Calu3 (cell line): Measurements from ENCODE around the gene VASP. TPM values are rescaled to one million over a fixed set of nuclear protein-coding genes. Genes with fewer than 3 reads are reported as not detected.
A peak's percentile ranks its signal among the peaks of the same experiment; 100 is the strongest.
"Not testable (repeated sequence)": the region's sequence is repeated elsewhere in the genome, so short reads cannot be mapped to it uniquely, and the experiment has no call there.

Source experiments
- BruUV-seq: library from RNA; stranded (reverse); fragments of 400-500 nt; replicated peaks from 2 replicates; lab custom pipeline; 2021; lab: Mats Ljungman, UMichigan
- CTCF ChIA-PET: fragments of 300-600 bp; sonication (Branson Sonifier 250); formaldehyde crosslinking; loops from one replicate; lab custom pipeline; 2022; ENCODE audit warnings: antibody characterized with exemption; lab: Charles Lee
- DNase-seq: peaks from one replicate; pipeline ENCODE4 v3.0.0; 2022
- H3K27ac Mint-ChIP-seq: one replicate; pipeline ENCODE4 v1.8.0; 2022; ENCODE audit warnings: mixed read lengths; ENCODE audit not compliant: unreplicated experiment
- H3K27me3 Mint-ChIP-seq: one replicate; pipeline ENCODE4 v1.8.0; 2022; ENCODE audit warnings: mixed read lengths; ENCODE audit not compliant: unreplicated experiment
- H3K36me3 Mint-ChIP-seq: one replicate; pipeline ENCODE4 v1.8.0; 2022; ENCODE audit warnings: mild to moderate bottlenecking, moderate library complexity, mixed read lengths; ENCODE audit not compliant: insufficient read depth, unreplicated experiment
- H3K4me1 Mint-ChIP-seq: one replicate; pipeline ENCODE4 v1.8.0; 2022; ENCODE audit warnings: mild to moderate bottlenecking, low read depth, mixed read lengths; ENCODE audit not compliant: unreplicated experiment
- H3K4me3 Mint-ChIP-seq: one replicate; pipeline ENCODE4 v1.8.0; 2022; ENCODE audit warnings: mild to moderate bottlenecking, low read depth, moderate library complexity, mixed read lengths; ENCODE audit not compliant: unreplicated experiment
- H3K9me3 Mint-ChIP-seq: one replicate; pipeline ENCODE4 v1.8.0; 2022; ENCODE audit warnings: low read depth, mixed read lengths; ENCODE audit not compliant: unreplicated experiment
- CTCF ChIP-seq: fragments of 200-600 bp; IDR thresholded peaks from one replicate; pipeline ENCODE4 v1.8.0; 2022; ENCODE audit warnings: antibody characterized with exemption; ENCODE audit not compliant: unreplicated experiment
- intact Hi-C: fragments of 100-400 bp; cut with micrococcal nuclease; formaldehyde crosslinking; loops from one replicate; pipeline ENCODE4 v1.10.0; 2022; ENCODE audit not compliant: unreplicated experiment
- total RNA-seq: library from RNA; stranded (reverse); gene quantifications from 2 replicates; pipeline ENCODE4 v1.2.3, GENCODE V29; 2022

The VASP gene
- total RNA-seq, 1 experiment from 2014 or later: 194 TPM

GRCh38 chr19:45509692-45510015 is 2.4 kb downstream of the VASP start:
- no peaks in the 10 kb centered on the region for H3K27me3 Mint-ChIP-seq
- BruUV-seq: no TSS peak
- H3K4me1 Mint-ChIP-seq: peaks cover 62% of the 10 kb centered on the region
- no peak for TF ChIP-seq CTCF
- H3K9me3 Mint-ChIP-seq: no peaks in the 10 kb centered on the region
- DNase-seq: no peak
- peaks cover 92% of the 10 kb centered on the region for H3K36me3 Mint-ChIP-seq
- H3K27ac Mint-ChIP-seq: peak overlapping the region; percentile 65
- intact Hi-C loops: loop anchor here (5.0 kb wide), 1 partner anchor 133 kb away; no protein-coding TSS in a partner anchor
- CTCF ChIA-PET: no interaction called here
- H3K4me3 Mint-ChIP-seq: peak overlapping the region; percentile 84

GRCh38 chr19:45510352-45510751 is 3.1 kb downstream of the VASP start:
- intact Hi-C loops, H3K9me3 Mint-ChIP-seq, H3K27me3 Mint-ChIP-seq, DNase-seq, CTCF ChIA-PET, BruUV-seq: not testable (repeated sequence)
- H3K27ac Mint-ChIP-seq: peak overlapping the region; percentile 65
- H3K4me3 Mint-ChIP-seq: peak overlapping the region; percentile 84
- H3K36me3 Mint-ChIP-seq: peaks cover 92% of the 10 kb centered on the region
- H3K4me1 Mint-ChIP-seq: peaks cover 57% of the 10 kb centered on the region

- BruUV-seq: no TSS peak
- CTCF ChIA-PET: interaction anchor here (0.7 kb wide), 2 partner anchors 16 to 46 kb away, joined by 3 to 4 read pairs; no protein-coding TSS in a partner anchor
- H3K27me3 Mint-ChIP-seq: no peaks in the 10 kb centered on the region
- peak overlapping the region; percentile 60 for H3K27ac Mint-ChIP-seq
- no peaks in the 10 kb centered on the region for H3K9me3 Mint-ChIP-seq
- intact Hi-C loops: no loop called here
- peaks cover 53% of the 10 kb centered on the region for H3K4me1 Mint-ChIP-seq
- no peak for TF ChIP-seq CTCF
- peak overlapping the region; percentile 84 for H3K4me3 Mint-ChIP-seq
- DNase-seq: no peak
- H3K36me3 Mint-ChIP-seq: peaks cover 88% of the 10 kb centered on the region
Observed at GRCh38 chr19:45511074-45511473, 3.8 kb downstream of the VASP start.

GRCh38 chr19:45512881-45513483 is 5.7 kb downstream of the VASP start:
- no TSS peak for BruUV-seq
- Mint-ChIP-seq H3K27me3 (no peaks in the 10 kb centered on the region), H3K4me3 (peak overlapping the region; percentile 43), H3K4me1 (peaks cover 72% of the 10 kb centered on the region), H3K27ac (peak overlapping the region; percentile 64), H3K36me3 (peaks cover 88% of the 10 kb centered on the region), H3K9me3 (no peaks in the 10 kb centered on the region)
- CTCF ChIA-PET: interaction anchor here (0.6 kb wide), 1 partner anchor 30 kb away, joined by 5 read pairs; no protein-coding TSS in a partner anchor
- DNase-seq: no peak
- TF ChIP-seq CTCF: no peak
- intact Hi-C loops: no loop called here
